GM12891 (cell line): Measurements from ENCODE around the gene ERICH6B.

Source experiments
- POLR2A ChIP-seq: IDR thresholded peaks from 2 replicates; pipeline ENCODE4 v1.6.1; 2011; ENCODE audit warnings: low read depth, low read length, control low read depth
- POU2F2 ChIP-seq: IDR thresholded peaks from 2 replicates; pipeline ENCODE4 v1.6.1; 2011; ENCODE audit warnings: low read depth, mild to moderate bottlenecking, control low read depth, low read length, moderate library complexity

DNA sequence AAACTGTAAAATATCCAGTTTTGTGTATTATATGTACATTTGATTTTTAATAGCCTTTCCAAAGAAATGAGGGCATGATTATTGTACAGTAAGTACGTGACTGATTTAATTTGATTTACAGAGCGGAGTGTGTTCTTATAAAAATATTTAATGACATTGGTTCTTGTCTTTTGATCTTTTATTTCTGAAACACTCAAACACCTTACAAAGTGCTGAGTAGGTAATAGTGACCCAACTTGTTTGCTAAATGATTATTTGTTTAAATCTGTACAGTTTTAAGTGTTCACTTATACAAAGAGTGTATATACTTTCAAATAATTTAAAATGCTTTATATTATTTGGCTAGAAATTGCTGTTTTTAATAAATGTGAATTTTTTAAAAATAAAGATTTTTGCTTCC is 79.3 kb downstream of the ERICH6B start:
- TF ChIP-seq POLR2A (no peak), POU2F2 (no peak)
